Transverse colon (tissue), 4 donors: Measurements from ENCODE around the gene TEK. TPM values are rescaled to one million over a fixed set of nuclear protein-coding genes. Genes with fewer than 3 reads are reported as not detected.
A peak's percentile ranks its signal among the peaks of the same experiment; 100 is the strongest.

Experiments
- DNase-seq: peaks from one replicate; pipeline ENCODE4 v3.0.0-alpha.2; 2019
- H3K27ac ChIP-seq, 4 donors: fragments of 200-600 bp; sonication (generic); 2 replicates each; pipeline ENCODE4 v1.5.1; 2016 to 2018; ENCODE audit warnings: inconsistent platforms in 4 of 4
- H3K27me3 ChIP-seq: fragments of 200-600 bp; sonication (generic); 2 replicates; pipeline ENCODE4 v1.5.1; 2017; ENCODE audit warnings: inconsistent platforms
- H3K36me3 ChIP-seq, 4 donors: fragments of 200-600 bp; sonication (generic); 2 replicates each; pipeline ENCODE4 v1.5.1; 2017 to 2019; ENCODE audit warnings: inconsistent platforms in 4 of 4
- H3K4me1 ChIP-seq, 4 donors: fragments of 200-600 bp; sonication (generic); 2 replicates each; pipeline ENCODE4 v1.5.1; 2017 to 2020; ENCODE audit warnings: inconsistent platforms in 4 of 4
- H3K4me3 ChIP-seq, 4 donors: fragments of 200-600 bp; sonication (generic); 1 replicate in 1 of 4; 2 replicates in 3 of 4; pipeline versions ENCODE4 v1.5.1 to v1.6.1; 2017 to 2019; ENCODE audit warnings: inconsistent platforms in 4 of 4
- H3K9me3 ChIP-seq, 2 donors: fragments of 200-600 bp; sonication (generic); 2 replicates each; pipeline ENCODE4 v1.5.1; 2017 to 2019; ENCODE audit warnings: inconsistent platforms in 2 of 2
- EP300 ChIP-seq: sonication (generic); formaldehyde crosslinking; IDR thresholded peaks from one replicate; pipeline ENCODE4 v1.6.1; 2017; ENCODE audit warnings: antibody characterized with exemption, low read depth
- POLR2A ChIP-seq: fragments of 450-650 bp; IDR thresholded peaks from one replicate; pipeline ENCODE4 v1.6.1; 2016; ENCODE audit warnings: antibody characterized with exemption, mild to moderate bottlenecking, moderate library complexity
- POLR2AphosphoS5 ChIP-seq, 3 donors: sonication (generic); formaldehyde crosslinking; IDR thresholded peaks; one replicate each; pipeline ENCODE4 v1.6.1; 2016; ENCODE audit warnings: antibody characterized with exemption in 3 of 3
- WGBS, 2 donors: methylation state at CpG; one replicate each; pipeline ENCODE4 v1.1.5; 2018; ENCODE audit warnings: low coverage in 1 of 2; 5-methylcytosine and 5-hydroxymethylcytosine counted together
- in situ Hi-C, 4 donors: fragments of 200-750 bp; cut with MboI; loops; one replicate each; pipeline versions ENCODE4 v1.15.0 to v1.15.1; 2017; ENCODE audit warnings: low sequenced_read_pairs in 3 of 4, low pct_ligation_motif_present in 1 of 4, low pct_unique_long_range_greater_than_20kb in 1 of 4
- intact Hi-C: fragments of 100-400 bp; cut with DNase I; formaldehyde crosslinking; loops from one replicate; pipeline ENCODE4 v1.15.1; 2023; ENCODE audit warnings: low total_unique reads
- total RNA-seq, 4 donors: library from RNA; depleted of rRNA; stranded (reverse); fragments of >200 nt; gene quantifications; one replicate each; pipeline ENCODE4 v1.1.0, GENCODE V29; 2016
- TF ChIP-seq, protein P1 (sequence below), 5 experiments: fragments of 200-600 bp in 3 of 5; fragments of 450-650 bp in 2 of 5; sonication (generic) in 3 of 5; IDR thresholded peaks; 1 replicate in 2 of 5; 2 replicates in 3 of 5; pipeline ENCODE4 v1.5.1; 2016 to 2017; ENCODE audit warnings: antibody characterized with exemption in 5 of 5, inconsistent platforms in 3 of 5, mild to moderate bottlenecking in 2 of 5, moderate library complexity in 1 of 5

TEK gene
- total RNA-seq, 4 donors from 2014 or later = 1.5 to 4.0 (median 3.0) TPM

DNA sequence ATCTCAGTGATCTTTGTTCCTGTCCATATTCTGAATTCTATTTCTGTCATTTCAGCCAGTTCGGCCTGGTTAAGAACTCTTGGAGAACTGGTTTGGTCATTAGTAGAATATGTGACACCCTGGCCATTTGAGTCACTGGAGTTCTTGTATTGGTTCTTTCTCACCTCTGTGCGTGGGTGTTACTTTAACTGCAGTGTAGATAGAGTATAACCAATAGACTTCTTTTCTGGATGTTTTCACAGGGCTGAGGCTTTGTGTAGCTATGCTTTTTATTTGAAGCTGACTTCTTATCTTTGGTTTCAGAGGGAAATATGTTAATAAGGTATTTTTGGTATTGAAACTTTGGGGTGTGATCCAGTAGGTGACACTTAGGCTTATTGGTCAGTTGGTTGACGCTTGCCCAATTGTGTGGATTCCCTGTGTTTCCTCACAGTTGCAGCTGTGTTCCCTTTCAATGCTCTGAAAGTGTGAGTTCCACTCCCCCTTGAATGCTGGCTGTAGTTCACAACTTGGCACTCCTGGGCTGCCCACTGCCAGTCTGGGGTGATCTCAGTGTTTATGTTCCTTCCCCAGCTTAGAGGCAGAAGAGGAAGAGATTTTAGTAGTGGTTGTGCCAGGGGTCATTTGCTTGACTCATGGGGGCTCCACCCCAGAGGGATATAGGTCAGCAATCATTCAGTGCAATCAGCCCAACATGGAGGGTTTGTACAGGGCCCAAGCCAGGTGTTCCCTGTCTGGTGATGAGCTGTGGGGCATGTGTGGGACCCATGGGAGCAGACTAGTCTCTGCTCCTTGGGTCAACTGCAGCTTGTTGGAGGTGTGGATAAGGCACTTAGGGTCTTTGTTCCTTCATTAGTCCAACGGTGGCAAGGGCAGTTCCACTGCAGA is 34.9 kb upstream of the TEK start:
- no peak for DNase-seq
- no peaks in the 10 kb centered on the region for H3K4me1 ChIP-seq
- no peak overlapping the region for H3K4me3 ChIP-seq
- no peaks in the 10 kb centered on the region for H3K9me3 ChIP-seq
- WGBS, 2 donors = 62 to 100% methylated on average over 1 to 4 of the region's 4 CpGs
- intact Hi-C loops (no loop called here), in situ Hi-C loops (no loop called here)
- no peaks in the 10 kb centered on the region for H3K27me3 ChIP-seq
- H3K27ac ChIP-seq = no peak overlapping the region
- no peaks in the 10 kb centered on the region for H3K36me3 ChIP-seq
- TF ChIP-seq, protein P1, sequence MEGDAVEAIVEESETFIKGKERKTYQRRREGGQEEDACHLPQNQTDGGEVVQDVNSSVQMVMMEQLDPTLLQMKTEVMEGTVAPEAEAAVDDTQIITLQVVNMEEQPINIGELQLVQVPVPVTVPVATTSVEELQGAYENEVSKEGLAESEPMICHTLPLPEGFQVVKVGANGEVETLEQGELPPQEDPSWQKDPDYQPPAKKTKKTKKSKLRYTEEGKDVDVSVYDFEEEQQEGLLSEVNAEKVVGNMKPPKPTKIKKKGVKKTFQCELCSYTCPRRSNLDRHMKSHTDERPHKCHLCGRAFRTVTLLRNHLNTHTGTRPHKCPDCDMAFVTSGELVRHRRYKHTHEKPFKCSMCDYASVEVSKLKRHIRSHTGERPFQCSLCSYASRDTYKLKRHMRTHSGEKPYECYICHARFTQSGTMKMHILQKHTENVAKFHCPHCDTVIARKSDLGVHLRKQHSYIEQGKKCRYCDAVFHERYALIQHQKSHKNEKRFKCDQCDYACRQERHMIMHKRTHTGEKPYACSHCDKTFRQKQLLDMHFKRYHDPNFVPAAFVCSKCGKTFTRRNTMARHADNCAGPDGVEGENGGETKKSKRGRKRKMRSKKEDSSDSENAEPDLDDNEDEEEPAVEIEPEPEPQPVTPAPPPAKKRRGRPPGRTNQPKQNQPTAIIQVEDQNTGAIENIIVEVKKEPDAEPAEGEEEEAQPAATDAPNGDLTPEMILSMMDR (IDR thresholded peaks at IDR 0.05) = no peak
- TF ChIP-seq POLR2AphosphoS5 (IDR thresholded peaks at IDR 0.05) = no peak

GRCh38 chr9:27078685-27079084 is 30.3 kb upstream of the TEK start:
- TF ChIP-seq POLR2AphosphoS5 (IDR thresholded peaks at IDR 0.05) (no peak), POLR2A (no peak), EP300 (no peak)
- TF ChIP-seq, protein P1 (IDR thresholded peaks at IDR 0.05) = no peak
- Histone ChIP-seq H3K27me3 (no peaks in the 10 kb centered on the region), H3K9me3 (no peaks in the 10 kb centered on the region), H3K36me3 (no peaks in the 10 kb centered on the region), H3K4me3 (no peak overlapping the region), H3K27ac (no peak overlapping the region), H3K4me1 (no peaks in the 10 kb centered on the region)
- intact Hi-C loops (no loop called here), in situ Hi-C loops (no loop called here)
- 69 to 100% methylated on average over 1 of the region's 1 CpG for WGBS, 2 donors
- no peak for DNase-seq

GRCh38 chr9:27085456-27085855 is 23.6 kb upstream of the TEK start:
- no peak for DNase-seq
- in situ Hi-C loops (no loop called here), intact Hi-C loops (no loop called here)
- no peaks in the 10 kb centered on the region for H3K9me3 ChIP-seq
- H3K27ac ChIP-seq = no peak overlapping the region
- H3K4me1 ChIP-seq = peaks cover 0 to 6% (median 0%) of the 10 kb centered on the region in 4 donors
- no peaks in the 10 kb centered on the region for H3K36me3 ChIP-seq
- H3K4me3 ChIP-seq = no peak overlapping the region
- H3K27me3 ChIP-seq = no peaks in the 10 kb centered on the region
- TF ChIP-seq EP300 (no peak), POLR2A (no peak), POLR2AphosphoS5 (IDR thresholded peaks at IDR 0.05) (no peak)
- TF ChIP-seq, protein P1 (IDR thresholded peaks at IDR 0.05) = no peak
- 88 to 89% methylated on average over 5 of the region's 5 CpGs for WGBS, 2 donors

GRCh38 chr9:27086818-27087680 is 22.0 kb upstream of the TEK start:
- Histone ChIP-seq H3K9me3 (no peaks in the 10 kb centered on the region), H3K27ac (peak overlapping the region in 1 of 4 donors; percentile 26), H3K27me3 (no peaks in the 10 kb centered on the region), H3K36me3 (no peaks in the 10 kb centered on the region), H3K4me1 (peaks cover 0 to 6% (median 0%) of the 10 kb centered on the region in 4 donors), H3K4me3 (no peak overlapping the region)
- intact Hi-C loops = no loop called here
- TF ChIP-seq EP300 (no peak), POLR2AphosphoS5 (IDR thresholded peaks at IDR 0.05) (no peak), POLR2A (no peak)
- TF ChIP-seq, protein P1 (IDR thresholded peaks at IDR 0.05) = no peak
- in situ Hi-C loops = no loop called here
- DNase-seq = no peak
- WGBS, 2 donors = 58 to 61% methylated on average over 7 to 11 of the region's 11 CpGs
